OCI-LY1 (cell line): Measurements from ENCODE around the gene NECAP2.

Experiments
- EZH2 ChIP-seq: fragments of 200-600 bp; sonication (generic), shearing (Covaris generic); IDR thresholded peaks from 2 replicates; pipeline ENCODE4 v1.8.0; 2017; ENCODE audit warnings: borderline replicate concordance, mixed run types, mild to moderate bottlenecking, antibody characterized with exemption, low read length, moderate library complexity, mixed read lengths
- TF ChIP-seq, protein P1 (sequence below): fragments of 200-600 bp; sonication (generic), shearing (Covaris generic); IDR thresholded peaks from 2 replicates; pipeline ENCODE4 v1.5.1; 2017; ENCODE audit warnings: mild to moderate bottlenecking, antibody characterized with exemption, low read length, moderate library complexity, mixed read lengths

DNA sequence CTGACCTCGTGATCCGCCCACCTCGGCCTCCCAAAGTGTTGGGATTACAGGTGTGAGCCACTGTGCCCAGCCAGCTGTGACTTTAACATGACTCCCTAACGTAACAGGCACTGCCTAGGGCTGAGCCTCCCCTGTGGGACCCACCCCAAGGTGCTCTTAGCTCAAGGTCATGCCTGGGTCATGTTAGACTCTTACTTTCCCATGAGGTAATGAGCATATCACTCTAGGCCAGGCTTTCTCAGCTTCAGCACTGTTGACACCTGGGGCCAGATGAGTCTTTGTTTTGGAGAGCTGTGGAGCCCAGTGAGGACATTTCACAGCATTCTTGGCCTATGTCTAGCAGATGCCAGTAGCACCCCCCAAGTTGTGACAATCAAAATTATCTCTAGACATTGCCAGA lies 4.5 kb downstream of the NECAP2 start:
- TF ChIP-seq, protein P1, sequence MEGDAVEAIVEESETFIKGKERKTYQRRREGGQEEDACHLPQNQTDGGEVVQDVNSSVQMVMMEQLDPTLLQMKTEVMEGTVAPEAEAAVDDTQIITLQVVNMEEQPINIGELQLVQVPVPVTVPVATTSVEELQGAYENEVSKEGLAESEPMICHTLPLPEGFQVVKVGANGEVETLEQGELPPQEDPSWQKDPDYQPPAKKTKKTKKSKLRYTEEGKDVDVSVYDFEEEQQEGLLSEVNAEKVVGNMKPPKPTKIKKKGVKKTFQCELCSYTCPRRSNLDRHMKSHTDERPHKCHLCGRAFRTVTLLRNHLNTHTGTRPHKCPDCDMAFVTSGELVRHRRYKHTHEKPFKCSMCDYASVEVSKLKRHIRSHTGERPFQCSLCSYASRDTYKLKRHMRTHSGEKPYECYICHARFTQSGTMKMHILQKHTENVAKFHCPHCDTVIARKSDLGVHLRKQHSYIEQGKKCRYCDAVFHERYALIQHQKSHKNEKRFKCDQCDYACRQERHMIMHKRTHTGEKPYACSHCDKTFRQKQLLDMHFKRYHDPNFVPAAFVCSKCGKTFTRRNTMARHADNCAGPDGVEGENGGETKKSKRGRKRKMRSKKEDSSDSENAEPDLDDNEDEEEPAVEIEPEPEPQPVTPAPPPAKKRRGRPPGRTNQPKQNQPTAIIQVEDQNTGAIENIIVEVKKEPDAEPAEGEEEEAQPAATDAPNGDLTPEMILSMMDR = no peak
- no peak for TF ChIP-seq EZH2
